ENCODE results near the gene TMEM44. TPM values are rescaled to one million over a fixed set of nuclear protein-coding genes. Genes with fewer than 3 reads are reported as not detected.
A peak's percentile ranks its signal among the peaks of the same experiment; 100 is the strongest.

TMEM44 gene
- total and polyA plus RNA-seq, 9 of the 15 experiments (the other 6 are each of a cell fraction or from before 2014, with no cell fraction given), result 0.53 to 18.1 (median 11.3) TPM

DNA sequence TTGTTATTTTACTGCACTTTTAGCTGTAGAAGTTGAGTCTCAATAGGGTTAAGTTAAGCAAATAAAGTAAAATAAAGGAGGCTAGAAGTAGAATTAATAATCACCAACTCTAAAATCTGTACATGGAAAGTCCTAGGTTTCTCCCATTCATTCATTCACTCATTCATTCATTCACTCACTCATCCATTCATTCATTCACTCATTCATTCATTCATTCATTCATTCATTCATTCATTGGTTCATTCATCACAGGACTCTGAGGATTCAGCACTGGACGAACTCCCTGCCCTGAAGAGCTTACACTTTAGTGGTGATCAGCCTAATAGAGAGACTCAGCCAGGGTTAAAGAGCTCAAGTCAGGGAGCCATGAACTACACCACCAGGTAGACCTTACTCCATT lies 43.3 kb upstream of the TMEM44 start (continued):
- no peak for TF ChIP-seq CBFB (CRISPR knock-in tag; IDR thresholded peaks at IDR 0.05)
- TF ChIP-seq POU5F1 (IDR thresholded peaks at IDR 0.05; ENCODE audit: borderline replicate concordance, low read depth, low read length, partially characterized antibody), result no peak
- peak; percentile 99 for TF ChIP-seq ZNF24 (IDR thresholded peaks at IDR 0.05)
- no peak for TF ChIP-seq GTF2F1 (IDR thresholded peaks at IDR 0.05; ENCODE audit: low read depth, low read length)
- no peak for TF ChIP-seq HMG20A (CRISPR knock-in tag; conservative IDR thresholded peaks at IDR 0.05)

- H3K36me3 ChIP-seq (ENCODE audit: control insufficient read depth, insufficient read depth, low read length), result 0 out of 3 replicates have a peak, but pooled peaks cover 5% of the 10 kb centered on the region
- ChIA-PET CTCF (ENCODE audit: low intra/inter-chr PET ratio) (no interaction called here), POLR2A (interaction anchor here (0.6 kb wide), 1 partner anchor 15 kb away, joined by 3 read pairs; no protein-coding TSS in a partner anchor)
- peak overlapping the region; percentile 61 for H2AFZ ChIP-seq (ENCODE audit: low read depth, low read length)
- intact Hi-C loops (cut with micrococcal nuclease) (no loop called here), in situ Hi-C loops (cut with MboI) (no loop called here)
- ATAC-seq, result no peak
- H3K4me3 ChIP-seq, result no peak overlapping the region
- no peak overlapping the region for H3K27ac ChIP-seq (ENCODE audit: extremely low read depth, low read depth, low read length)
- peaks cover 6 to 10% of the 10 kb centered on the region in 2 experiments; a peak in 3 of 5 replicates for H3K4me1 ChIP-seq (replicated peaks in 1 of 2; ENCODE audit: control insufficient read depth in 2 of 2, insufficient read depth in 2 of 2, low read length in 2 of 2)
- no peaks in the 10 kb centered on the region for H3K9me3 ChIP-seq (replicated peaks; ENCODE audit: control insufficient read depth, insufficient read depth, low read depth, low read length)
- H3K4me2 ChIP-seq (ENCODE audit: insufficient read depth, low read length), result 0 out of 2 replicates have a peak overlapping the region, but pooled peaks have one; percentile 16
- no TSS peak for BruUV-seq (replicated peaks)
- H3K27me3 ChIP-seq (ENCODE audit: control insufficient read depth in 2 of 2, insufficient read depth in 2 of 2, low read length in 2 of 2), result no peaks in the 10 kb centered on the region
- FAIRE-seq, result no peak
- H3K9me1 ChIP-seq (ENCODE audit: control insufficient read depth, insufficient read depth, low read length), result no peaks in the 10 kb centered on the region
- no peak overlapping the region for H3K9ac ChIP-seq (ENCODE audit: insufficient read depth in 1 of 2, low read depth in 2 of 2, low read length in 2 of 2)
- DNase-seq (ENCODE audit: extremely low read depth in 1 of 4, low spot score in 3 of 4), result no peak
- H4K20me1 ChIP-seq (replicated peaks; ENCODE audit: control insufficient read depth, insufficient read depth, low read length), result no peaks in the 10 kb centered on the region
- WGBS (ENCODE audit: insufficient coverage, low coverage, missing lambda C conversion rate), result 41% methylated on average over 4 of the region's 4 CpGs
- H3K79me2 ChIP-seq (ENCODE audit: control insufficient read depth, insufficient read depth, low read length), result peaks cover 14% of the 10 kb centered on the region
- TF ChIP-seq ELF2 (CRISPR knock-in tag; IDR thresholded peaks at IDR 0.05) (no peak), BCOR (IDR thresholded peaks at IDR 0.05) (0 out of 2 replicates have a peak, but pooled peaks have one; percentile 42), ZNF24 (IDR thresholded peaks at IDR 0.05) (peak; percentile 30; the same call in 1 of the 2 replicates), ZNF445 (CRISPR knock-in tag; IDR thresholded peaks at IDR 0.05; ENCODE audit: low read depth) (no peak), CEBPG (CRISPR knock-in tag; IDR thresholded peaks at IDR 0.05) (no peak), CEBPG (tag; conservative IDR thresholded peaks at IDR 0.05 in 1 of 2, IDR thresholded peaks at IDR 0.05 in 1 of 2) (0 out of 4 replicates have a peak, but pooled peaks of 1 of the 2 experiments have one; percentile 31), RBM25 (IDR thresholded peaks at IDR 0.05; ENCODE audit: low read depth, low read length, severe bottlenecking) (peak; percentile 42), SMARCA5 (IDR thresholded peaks at IDR 0.05) (no peak), ZKSCAN1 (IDR thresholded peaks at IDR 0.05; ENCODE audit: low read depth, low read length) (no peak), ZBTB11 (CRISPR knock-in tag; IDR thresholded peaks at IDR 0.05) (peak in 1 of 3 experiments; percentile 5; a peak in 1 of 6 replicates)
- TF ChIP-seq, protein P1, sequence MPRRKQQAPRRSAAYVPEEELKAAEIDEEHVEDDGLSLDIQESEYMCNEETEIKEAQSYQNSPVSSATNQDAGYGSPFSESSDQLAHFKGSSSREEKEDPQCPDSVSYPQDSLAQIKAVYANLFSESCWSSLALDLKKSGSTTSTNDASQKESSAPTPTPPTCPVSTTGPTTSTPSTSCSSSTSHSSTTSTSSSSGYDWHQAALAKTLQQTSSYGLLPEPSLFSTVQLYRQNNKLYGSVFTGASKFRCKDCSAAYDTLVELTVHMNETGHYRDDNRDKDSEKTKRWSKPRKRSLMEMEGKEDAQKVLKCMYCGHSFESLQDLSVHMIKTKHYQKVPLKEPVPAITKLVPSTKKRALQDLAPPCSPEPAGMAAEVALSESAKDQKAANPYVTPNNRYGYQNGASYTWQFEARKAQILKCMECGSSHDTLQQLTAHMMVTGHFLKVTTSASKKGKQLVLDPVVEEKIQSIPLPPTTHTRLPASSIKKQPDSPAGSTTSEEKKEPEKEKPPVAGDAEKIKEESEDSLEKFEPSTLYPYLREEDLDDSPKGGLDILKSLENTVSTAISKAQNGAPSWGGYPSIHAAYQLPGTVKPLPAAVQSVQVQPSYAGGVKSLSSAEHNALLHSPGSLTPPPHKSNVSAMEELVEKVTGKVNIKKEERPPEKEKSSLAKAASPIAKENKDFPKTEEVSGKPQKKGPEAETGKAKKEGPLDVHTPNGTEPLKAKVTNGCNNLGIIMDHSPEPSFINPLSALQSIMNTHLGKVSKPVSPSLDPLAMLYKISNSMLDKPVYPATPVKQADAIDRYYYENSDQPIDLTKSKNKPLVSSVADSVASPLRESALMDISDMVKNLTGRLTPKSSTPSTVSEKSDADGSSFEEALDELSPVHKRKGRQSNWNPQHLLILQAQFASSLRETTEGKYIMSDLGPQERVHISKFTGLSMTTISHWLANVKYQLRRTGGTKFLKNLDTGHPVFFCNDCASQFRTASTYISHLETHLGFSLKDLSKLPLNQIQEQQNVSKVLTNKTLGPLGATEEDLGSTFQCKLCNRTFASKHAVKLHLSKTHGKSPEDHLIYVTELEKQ (CRISPR knock-in tag; IDR thresholded peaks at IDR 0.05), result no peak
Measured at GRCh38 chr3:194675680-194676079, 42.5 kb upstream of the TMEM44 start.
